Stimulated activated CD8-positive, alpha-beta memory T cell treated with anti-CD3 and anti-CD28 coated beads, Interleukin-4, amount 100 ng/mL, for 48 hours (primary cell): ENCODE data around the gene C1orf21.
"Not testable (repeated sequence)": the region's sequence is repeated elsewhere in the genome, so short reads cannot be mapped to it uniquely, and the experiment has no call there.

Experiments used
- DNase-seq: peaks from one replicate; pipeline ENCODE4 v3.0.0-alpha.2; 2020

The C1orf21 gene

DNA sequence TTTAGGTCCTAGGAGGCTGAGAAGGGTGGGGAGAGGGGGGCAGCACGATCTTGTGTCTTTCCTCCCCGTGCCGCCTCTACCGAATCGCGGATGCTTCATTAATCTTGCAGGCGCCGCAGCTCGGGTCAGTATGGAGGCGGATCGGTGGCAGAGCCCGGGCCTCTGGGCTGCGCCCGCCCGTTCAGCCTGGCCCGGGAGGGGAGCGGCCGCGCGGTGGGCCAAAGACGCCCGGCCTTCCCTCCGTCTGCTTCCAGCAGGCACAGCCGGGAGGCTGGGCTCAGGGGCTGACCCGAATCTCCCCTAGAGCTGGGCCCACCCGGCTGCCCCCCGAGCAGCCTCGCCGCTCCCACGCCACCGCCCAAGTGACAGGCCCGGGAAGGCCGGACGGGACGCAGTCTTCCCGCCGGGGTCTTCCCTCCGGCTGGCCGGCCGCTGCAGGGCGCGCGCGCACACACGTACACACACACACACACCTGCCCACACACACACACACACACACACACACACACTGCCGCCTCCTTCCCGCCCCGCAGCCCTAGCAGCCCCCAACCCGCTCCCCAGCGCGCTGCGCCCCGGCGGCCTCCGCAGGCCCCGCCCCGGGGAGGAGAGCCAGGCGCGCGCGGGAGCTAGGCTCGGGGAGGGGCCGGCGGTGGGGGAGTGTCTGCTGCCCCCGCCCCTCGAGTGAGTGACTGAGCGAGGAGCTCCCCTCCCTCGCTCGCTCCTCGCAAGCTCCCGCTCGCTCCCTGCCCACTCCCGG, at the start of gene C1orf21:
Gene C1orf21 (plus strand): TSS at position 718 of the 757 bp plus-strand sequence. CDS start 90,481 bp downstream, outside the sequence.
- peak; percentile 83 for DNase-seq

DNA sequence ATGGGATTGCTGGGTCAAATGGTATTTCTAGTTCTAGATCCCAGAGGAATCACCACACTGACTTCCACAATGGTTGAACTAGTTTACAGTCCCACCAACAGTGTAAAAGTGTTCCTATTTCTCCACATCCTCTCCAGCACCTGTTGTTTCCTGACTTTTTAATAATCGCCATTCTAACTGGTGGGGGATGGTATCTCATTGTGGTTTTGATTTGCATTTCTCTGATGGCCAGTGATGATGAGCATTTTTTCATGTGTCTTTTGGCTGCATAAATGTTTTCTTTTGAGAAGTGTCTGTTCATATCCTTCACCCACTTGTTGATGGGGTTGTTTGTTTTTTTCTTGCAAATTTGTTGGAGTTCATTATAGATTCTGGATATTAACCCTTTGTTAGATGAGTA, 49.0 kb upstream of the C1orf21 start:
- not testable (repeated sequence) for DNase-seq

GRCh38 chr1:184340984-184341383, 45.8 kb upstream of the C1orf21 start:
- no peak for DNase-seq

DNA sequence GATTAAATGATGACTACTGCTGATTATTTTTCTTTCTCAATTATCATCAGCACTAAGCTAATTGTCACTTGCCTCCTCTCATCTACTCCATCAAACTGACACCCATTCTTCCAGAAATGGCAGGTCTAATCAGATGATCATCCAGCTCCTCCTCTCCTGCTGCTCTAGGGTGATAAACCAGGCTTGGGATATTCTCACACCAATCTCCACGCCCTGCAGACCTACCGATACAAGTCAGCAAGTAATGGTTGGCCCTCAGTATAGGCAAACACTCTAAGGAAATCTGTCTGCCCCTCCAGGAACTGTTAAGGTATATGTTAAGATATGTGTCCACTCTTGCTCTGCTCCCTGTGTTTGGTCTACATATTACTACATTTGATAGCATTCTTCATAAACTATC, 36.3 kb upstream of the C1orf21 start:
- DNase-seq, result no peak

DNA sequence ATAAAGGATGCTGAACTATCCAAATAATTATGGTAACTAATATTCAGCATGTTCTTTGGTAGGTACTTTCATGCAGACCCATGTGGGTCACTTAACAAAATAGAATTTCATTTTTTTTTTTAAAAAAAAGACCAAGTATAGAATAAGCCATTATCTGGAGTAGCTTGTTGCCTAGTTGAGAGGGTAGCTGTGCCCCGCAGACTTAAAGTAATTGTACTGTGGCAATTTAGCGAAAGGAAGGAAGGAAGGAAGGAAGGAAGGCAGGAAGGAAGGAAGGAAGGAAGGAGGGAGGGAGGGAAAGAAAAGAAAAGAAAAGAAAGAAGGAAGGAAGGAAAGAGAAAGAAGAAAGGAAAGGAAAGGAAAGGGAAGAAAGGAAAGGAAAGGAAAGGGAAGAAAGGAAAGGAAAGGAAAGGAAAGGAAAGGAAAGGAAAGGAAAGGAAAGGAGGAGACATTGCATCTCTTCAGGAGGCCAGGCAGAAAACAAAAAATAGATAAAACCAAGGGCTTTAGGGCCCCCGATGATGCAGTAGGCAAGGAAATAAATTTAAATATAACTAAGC, 35.3 kb upstream of the C1orf21 start:
- DNase-seq, result no peak

DNA sequence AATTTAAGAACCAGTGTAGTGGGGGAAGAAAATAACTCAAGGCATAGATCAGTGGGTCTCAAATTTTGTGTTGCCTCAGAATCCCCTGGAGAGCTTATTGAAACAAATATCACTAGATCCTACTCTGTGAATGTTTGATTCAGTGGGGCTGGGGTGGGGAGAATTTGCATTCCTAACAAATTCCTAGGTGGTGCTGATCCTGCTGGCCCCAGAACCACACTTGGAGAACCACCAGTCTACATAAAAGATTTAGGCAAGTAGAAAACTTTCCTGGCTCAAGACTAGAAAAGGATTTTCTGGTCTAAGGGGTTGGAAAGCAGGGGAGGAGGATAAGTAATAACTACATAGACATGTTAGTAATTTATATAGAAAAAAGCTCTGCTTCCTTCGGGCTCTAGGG, 34.1 kb upstream of the C1orf21 start:
- DNase-seq, result no peak

- DNase-seq, result no peak
Measured at GRCh38 chr1:184354719-184355118, 32.1 kb upstream of the C1orf21 start.

DNA sequence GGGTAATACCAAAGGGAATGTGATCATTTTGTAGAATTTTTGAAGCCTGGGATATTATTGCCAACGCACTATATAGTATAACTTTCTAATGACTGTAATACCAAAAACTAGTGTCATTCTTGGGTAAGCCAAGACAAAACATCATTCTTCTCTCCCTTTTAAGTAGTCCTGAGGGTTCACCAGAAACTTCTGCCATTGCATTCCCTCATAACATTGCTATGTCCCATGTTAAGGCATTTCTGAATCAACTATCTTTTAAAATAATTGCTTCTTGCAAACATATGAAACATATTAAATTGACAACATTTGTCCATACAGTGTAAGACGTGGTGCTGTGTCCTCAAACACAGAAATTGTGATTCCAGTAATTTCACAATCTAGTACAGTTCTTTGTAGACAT, 29.9 kb upstream of the C1orf21 start:
- DNase-seq, result no peak

- DNase-seq, result no peak
Measured at GRCh38 chr1:184358256-184358655, 28.6 kb upstream of the C1orf21 start.

DNA sequence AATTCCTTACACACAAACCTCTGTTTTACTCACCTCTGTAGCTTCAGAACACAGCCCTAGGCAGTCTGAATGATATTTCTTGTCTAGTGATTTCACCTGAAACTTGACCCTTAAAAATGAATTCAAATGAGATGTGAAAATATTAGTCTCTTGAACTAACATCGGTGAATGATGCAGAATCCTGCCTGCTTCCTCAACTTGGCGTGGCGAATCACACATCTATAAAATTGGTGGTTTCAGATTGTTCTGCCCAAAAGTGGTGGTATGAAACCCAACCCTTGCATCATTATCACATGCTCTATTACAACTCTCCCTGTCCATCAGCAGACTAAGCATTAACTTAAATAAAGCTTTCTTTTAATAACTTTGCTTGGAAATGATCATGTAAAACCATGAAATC, 26.9 kb upstream of the C1orf21 start:
- no peak for DNase-seq

DNA sequence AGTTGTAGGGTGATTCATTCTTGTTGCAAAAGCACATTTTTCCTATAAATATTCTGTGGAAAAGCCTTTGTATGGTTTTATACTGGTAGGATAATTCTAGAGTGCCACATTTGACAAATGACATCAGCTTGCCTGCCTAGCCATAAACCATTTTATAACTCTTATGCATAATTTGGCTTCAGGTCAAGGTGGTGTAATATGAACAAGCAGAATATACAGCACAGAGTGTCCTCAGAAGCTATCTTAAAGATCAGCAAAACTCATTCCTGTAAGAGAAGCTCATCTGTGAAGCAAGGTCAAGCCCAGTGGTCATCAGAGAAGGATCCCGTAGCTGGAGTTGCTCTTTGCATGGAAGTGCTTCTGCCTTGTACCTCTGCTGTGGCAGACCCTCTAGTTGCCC, 24.0 kb upstream of the C1orf21 start:
- DNase-seq, result no peak

DNA sequence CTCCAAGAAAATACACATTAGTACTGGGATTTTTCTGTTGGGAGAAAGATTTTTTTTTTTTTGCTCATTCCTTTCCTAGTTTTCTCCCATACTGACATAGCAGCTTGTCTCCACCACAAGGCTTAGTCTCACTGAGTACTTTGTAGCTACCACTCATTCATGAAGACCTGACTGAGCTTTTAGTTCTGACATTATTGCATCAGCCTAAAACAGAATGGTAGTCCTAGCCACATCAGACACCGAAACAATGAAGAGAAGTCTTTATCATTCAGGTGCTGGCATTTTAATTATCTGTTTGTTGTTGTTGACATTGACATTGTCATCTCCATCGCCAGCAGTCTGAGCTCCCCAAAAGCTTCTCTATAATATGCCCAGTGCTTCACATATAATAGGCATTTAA, 21.1 kb upstream of the C1orf21 start:
- no peak for DNase-seq

DNA sequence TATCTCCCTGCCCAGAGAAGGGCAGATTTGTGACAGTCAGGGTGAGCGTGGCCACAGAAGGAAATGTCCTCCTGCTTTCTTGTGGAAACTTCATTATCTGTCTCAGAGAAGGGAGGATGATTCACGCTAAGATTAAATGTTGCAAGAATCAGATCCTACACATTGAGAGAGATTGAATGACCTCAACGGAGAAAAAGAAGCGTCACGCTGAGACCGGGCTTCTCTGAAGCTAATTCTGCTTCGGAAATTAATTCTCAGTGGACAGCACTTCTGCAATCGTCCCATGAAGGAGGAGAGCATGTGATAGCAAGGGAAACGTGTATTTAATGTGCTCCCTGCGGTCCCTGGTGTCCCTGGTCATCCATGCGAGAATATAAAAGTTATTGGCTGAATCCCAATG, 19.8 kb upstream of the C1orf21 start:
- DNase-seq, result no peak

GRCh38 chr1:184367427-184368038, 19.3 kb upstream of the C1orf21 start:
- no peak for DNase-seq

DNA sequence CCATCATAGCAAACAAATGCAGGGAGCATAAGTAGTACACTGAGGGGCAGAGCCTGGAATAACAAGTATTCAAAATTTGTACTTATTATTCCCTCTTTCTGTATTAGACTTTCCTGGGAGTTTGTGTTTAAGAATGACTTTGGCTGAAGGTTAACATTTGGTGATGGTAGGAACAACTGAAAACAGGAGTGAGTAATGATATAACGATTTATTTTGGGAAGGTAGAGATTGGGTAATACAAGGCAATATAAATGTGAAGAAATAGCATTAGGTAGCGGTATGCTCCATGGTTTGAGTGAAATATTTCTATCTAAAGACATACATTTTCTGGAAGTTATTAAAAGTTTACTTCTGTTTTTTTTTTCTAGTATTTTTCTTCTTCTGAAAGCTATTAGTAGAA, 18.5 kb upstream of the C1orf21 start:
- no peak for DNase-seq

GRCh38 chr1:184370850-184371249, 16.0 kb upstream of the C1orf21 start:
- no peak for DNase-seq

GRCh38 chr1:184373155-184373554, 13.7 kb upstream of the C1orf21 start:
- no peak for DNase-seq

DNA sequence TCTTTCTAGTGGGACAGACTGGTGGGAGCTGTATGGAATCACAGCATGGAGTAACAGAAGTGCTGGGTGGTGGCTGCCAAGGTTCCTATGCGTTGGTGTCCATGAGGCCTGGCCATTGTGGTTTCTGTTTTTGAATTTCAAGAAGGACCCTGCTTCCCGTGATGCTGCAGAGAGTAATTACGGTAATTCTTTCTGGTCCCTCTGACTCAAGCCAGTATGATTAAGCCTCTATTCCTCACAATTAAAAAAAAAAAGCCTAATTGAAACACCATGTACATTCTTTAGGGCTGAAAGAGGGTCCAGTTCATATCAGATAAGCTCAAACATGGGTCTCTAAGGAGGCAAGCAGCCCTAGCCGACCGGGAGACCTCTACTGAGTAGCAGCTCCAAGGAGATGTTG, 10.5 kb upstream of the C1orf21 start:
- no peak for DNase-seq

DNA sequence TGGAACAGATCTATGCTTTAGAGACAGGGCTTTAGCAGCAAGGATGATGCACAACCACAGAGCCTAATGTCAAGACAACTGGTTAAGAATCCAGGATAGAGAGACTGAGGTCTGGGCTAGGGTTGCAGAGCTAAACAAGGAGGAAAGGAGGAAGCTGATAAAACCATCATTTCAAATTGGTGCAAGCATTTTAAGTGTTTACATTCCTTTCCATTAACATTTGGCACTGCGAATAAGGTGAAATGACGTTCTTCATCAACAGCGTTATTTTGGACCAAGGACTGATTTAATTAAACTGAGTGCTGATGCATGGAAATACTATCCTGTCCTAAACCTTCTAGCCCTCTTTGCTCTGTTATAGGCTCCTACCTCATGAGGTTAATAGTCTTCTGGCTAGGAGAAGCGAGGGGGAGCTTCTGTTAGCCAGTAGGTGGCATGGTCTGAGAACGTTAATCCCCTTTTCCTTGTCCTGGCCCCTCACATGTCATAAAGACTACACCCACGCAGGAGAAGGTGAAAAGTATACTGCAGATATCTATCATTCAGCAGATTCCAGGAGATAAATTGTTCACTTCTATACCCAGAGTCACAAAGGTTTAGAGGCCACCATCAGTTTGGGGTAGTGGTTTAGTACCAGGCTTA, 7.6 kb upstream of the C1orf21 start:
- DNase-seq, result no peak

- DNase-seq, result no peak
Measured at GRCh38 chr1:184380468-184380867, 6.4 kb upstream of the C1orf21 start.

DNA sequence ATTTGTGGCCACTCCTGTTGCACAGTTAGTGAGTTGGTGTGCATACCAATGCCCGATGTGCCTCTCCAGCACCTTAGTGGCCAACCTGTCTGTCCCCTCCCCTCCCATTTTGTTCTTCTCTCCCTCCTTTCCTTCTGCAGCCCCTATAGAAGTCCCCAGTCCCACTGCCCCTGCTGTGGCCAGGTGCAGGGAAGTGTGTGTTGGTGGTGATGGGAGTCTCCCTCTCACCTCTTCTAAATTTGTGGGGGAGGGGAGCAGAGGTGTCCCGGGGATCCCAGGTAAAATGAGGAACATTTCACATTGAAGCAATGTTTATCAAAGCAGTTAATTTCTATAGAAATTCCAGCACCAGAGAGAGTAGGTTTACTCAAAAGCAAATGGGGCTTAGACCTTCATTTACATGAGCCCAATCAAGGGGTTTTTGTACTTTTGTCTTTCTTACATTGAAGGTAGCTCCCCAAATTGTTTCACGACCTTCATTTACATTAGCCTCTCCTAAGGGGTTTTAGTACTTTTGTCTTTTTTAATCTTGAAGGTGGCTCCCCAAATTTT, 3.0 kb upstream of the C1orf21 start:
- DNase-seq, result no peak

DNA sequence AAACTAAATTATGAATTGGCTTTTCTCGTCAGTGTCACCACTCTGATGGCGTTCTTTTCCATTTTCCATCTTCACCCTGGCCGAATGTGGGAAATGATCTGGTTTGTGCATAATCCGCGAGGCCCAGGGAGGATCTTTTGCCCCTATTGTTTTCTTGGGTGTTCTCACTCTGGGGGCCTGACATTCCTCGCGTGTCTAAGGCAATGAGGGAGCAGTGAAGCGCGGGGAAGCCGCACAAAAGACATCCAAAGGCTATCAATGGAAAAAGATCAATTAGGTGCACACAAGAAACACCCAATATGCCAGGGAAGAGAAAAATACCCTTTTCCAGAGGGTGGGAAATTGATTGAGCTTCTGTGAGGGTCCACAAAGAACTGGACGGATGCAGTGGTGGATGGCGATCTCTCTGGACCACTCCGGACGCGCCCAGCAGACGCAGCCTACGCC, 941 bp upstream of the C1orf21 start:
- DNase-seq, result no peak

DNA sequence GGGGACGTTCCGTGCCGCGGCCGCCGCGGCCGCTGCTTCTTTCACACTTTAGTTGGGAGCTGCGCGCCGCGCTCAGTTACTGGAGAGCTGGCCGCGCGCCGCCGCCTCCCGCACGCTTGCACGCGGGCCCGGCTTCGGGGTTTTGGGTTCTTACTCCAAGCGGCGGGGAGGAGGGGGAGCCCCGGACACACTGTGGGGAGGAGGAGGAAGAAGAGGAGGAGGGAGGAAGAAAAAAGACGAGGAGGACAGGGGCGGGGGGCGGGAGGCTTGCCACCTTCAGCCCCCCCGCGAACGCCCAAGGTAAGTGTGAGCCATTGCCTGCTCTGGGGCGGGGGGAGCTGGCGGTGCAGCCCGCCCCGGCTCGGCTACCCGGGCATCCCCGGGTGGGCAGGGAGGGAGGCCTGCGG, 243 bp downstream of the C1orf21 start:
- DNase-seq, result no peak
